C4-2B (cell line): Measurements from ENCODE around the gene PTPRN2.

Experiments
- ZFX ChIP-seq: fragments of 450-650 bp; IDR thresholded peaks from 2 replicates; pipeline ENCODE4 v1.6.1; 2017
- TF ChIP-seq, protein P1 (sequence below): fragments of 450-650 bp; conservative IDR thresholded peaks from 2 replicates; pipeline ENCODE4 v1.5.1; 2017; ENCODE audit warnings: mild to moderate bottlenecking

DNA sequence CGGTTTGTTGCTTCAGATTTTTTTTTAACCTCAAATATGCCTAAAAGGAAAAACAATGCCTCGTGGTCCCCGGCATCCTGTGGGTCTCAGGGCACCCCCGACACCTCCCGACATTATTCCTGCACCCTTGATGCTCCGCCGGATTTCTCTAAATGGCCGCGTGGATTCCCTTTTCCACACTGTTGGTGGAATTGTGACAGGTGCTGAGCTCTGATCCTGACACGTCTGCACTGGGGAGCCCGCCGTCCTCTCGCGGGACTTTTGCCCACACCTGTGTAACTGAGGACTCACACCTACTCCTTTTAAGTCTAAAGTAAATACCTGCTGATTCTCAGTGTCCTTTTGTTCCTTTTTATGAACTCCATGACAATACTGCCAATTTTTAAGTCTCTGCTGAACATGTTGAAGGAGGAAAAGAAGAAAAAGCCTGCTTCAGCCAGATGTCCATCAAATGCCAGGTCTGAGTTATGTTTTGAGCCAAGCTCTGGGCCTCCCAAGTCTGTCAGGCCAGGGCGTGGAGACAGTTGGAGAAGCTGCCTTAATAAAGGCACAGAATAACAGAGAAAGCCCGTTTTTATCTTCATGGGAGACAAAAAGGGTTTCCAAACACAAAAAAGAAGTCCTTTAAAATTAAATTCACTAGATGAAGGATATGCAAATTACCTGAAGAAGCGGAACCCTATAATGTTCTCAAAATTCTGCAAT lies 682.6 kb downstream of the PTPRN2 start:
- TF ChIP-seq, protein P1, sequence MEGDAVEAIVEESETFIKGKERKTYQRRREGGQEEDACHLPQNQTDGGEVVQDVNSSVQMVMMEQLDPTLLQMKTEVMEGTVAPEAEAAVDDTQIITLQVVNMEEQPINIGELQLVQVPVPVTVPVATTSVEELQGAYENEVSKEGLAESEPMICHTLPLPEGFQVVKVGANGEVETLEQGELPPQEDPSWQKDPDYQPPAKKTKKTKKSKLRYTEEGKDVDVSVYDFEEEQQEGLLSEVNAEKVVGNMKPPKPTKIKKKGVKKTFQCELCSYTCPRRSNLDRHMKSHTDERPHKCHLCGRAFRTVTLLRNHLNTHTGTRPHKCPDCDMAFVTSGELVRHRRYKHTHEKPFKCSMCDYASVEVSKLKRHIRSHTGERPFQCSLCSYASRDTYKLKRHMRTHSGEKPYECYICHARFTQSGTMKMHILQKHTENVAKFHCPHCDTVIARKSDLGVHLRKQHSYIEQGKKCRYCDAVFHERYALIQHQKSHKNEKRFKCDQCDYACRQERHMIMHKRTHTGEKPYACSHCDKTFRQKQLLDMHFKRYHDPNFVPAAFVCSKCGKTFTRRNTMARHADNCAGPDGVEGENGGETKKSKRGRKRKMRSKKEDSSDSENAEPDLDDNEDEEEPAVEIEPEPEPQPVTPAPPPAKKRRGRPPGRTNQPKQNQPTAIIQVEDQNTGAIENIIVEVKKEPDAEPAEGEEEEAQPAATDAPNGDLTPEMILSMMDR, result no peak
- TF ChIP-seq ZFX, result no peak
